DMS 273 (cell line): ENCODE results near the gene NR1H4.
"Not testable (repeated sequence)": the region's sequence is repeated elsewhere in the genome, so short reads cannot be mapped to it uniquely, and the experiment has no call there.

ENCODE experiments used
- DNase-seq: peaks from one replicate; lab custom pipeline; 2025; ENCODE audit not compliant: unreplicated experiment; lab: John Stamatoyannopoulos, UW

NR1H4 gene

GRCh38 chr12:100566887-100567637 is 93.4 kb downstream of the NR1H4 start:
- DNase-seq = no peak

- no peak for DNase-seq
Measured at GRCh38 chr12:100567945-100568344, 94.3 kb downstream of the NR1H4 start.

- no peak for DNase-seq
Measured at GRCh38 chr12:100572184-100572583, 98.5 kb downstream of the NR1H4 start.

- peak; percentile 88 for DNase-seq
Measured at GRCh38 chr12:100573292-100574186, 99.9 kb downstream of the NR1H4 start, which contains the start of gene GAS2L3. Gene GAS2L3 (plus strand): TSS chr12:100573684. CDS start chr12:100594905, 21,221 bp downstream.

GRCh38 chr12:100574187-100575074 is 100.8 kb downstream of the NR1H4 start:
- peak; percentile 55 for DNase-seq

- DNase-seq = no peak
Measured at GRCh38 chr12:100576331-100577036, 102.8 kb downstream of the NR1H4 start.

GRCh38 chr12:100578923-100579322 is 105.3 kb downstream of the NR1H4 start:
- DNase-seq = no peak

- no peak for DNase-seq
Measured at GRCh38 chr12:100579844-100580243, 106.2 kb downstream of the NR1H4 start.

GRCh38 chr12:100584256-100584655 is 110.6 kb downstream of the NR1H4 start:
- no peak for DNase-seq

- DNase-seq = no peak
Measured at GRCh38 chr12:100591979-100592378, 118.3 kb downstream of the NR1H4 start.

GRCh38 chr12:100593490-100593889 is 119.8 kb downstream of the NR1H4 start:
- peak; percentile 8 for DNase-seq

GRCh38 chr12:100601626-100602025 is 128.0 kb downstream of the NR1H4 start:
- no peak for DNase-seq

GRCh38 chr12:100602997-100603396 is 129.3 kb downstream of the NR1H4 start:
- DNase-seq = not testable (repeated sequence)

- no peak for DNase-seq
Measured at GRCh38 chr12:100608776-100609175, 135.1 kb downstream of the NR1H4 start.

- no peak for DNase-seq
Measured at GRCh38 chr12:100610666-100611430, 137.2 kb downstream of the NR1H4 start.

- no peak for DNase-seq
Measured at GRCh38 chr12:100612606-100613005, 138.9 kb downstream of the NR1H4 start.
